ENCODE results near the gene NPAS3. TPM values are rescaled to one million over a fixed set of nuclear protein-coding genes. Genes with fewer than 3 reads are reported as not detected.

NPAS3 gene
- total and polyA plus RNA-seq, 2 of the 13 experiments (the other 11 are each of a cell fraction or from before 2014, with no cell fraction given) = not detected

DNA sequence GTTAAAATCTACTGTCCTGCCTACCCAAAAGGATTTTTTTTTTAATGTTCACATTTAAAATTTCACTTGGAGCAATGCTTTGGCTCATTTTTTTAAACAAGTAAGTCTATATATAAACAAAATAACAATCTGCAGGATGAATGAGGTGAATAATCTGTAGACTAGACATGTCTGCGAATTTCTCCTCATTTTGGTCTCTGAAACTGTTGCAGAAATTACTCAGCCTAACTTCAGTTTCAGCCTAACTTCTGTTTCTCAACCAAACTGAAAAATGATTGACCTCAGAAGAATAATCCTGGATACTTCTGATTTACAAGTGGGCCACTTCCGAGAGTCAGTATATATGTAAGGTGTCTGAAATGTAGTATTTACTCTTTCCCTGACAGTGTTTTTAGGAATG, 39.8 kb upstream of the NPAS3 start:
- no peak overlapping the region for H2AFZ ChIP-seq (ENCODE audit: low read length)
- POLR2A ChIA-PET = no interaction called here
- no TSS peak for BruUV-seq (replicated peaks)
- intact Hi-C loops (cut with micrococcal nuclease; ENCODE audit: unreplicated experiment) (no loop called here), in situ Hi-C loops (cut with HindIII; ENCODE audit: extremely low pct_ligation_motif_present, low pct_unique_long_range_greater_than_20kb) (no loop called here)
- no peaks in the 10 kb centered on the region for H3K9me3 ChIP-seq (ENCODE audit: low read length)
- peaks cover 7% of the 10 kb centered on the region for H3K4me1 ChIP-seq (ENCODE audit: insufficient read depth, low read length)
- TF ChIP-seq ZNF589 (CRISPR knock-in tag; conservative IDR thresholded peaks at IDR 0.05) = no peak
- no peak for TF ChIP-seq PHF21A (CRISPR knock-in tag; IDR thresholded peaks at IDR 0.05)
- TF ChIP-seq ZNF660 (CRISPR knock-in tag; IDR thresholded peaks at IDR 0.05; ENCODE audit: borderline replicate concordance, low read depth) = no peak
- no peak for TF ChIP-seq ZNF264 (CRISPR knock-in tag; IDR thresholded peaks at IDR 0.05)
- no peak for TF ChIP-seq ZNF451 (CRISPR knock-in tag; IDR thresholded peaks at IDR 0.05)
- TF ChIP-seq FIP1L1 (IDR thresholded peaks at IDR 0.05; ENCODE audit: borderline replicate concordance, insufficient read depth, low read depth, low read length) = no peak
- TF ChIP-seq GPBP1L1 (CRISPR knock-in tag; IDR thresholded peaks at IDR 0.05) = no peak
- no peak for TF ChIP-seq NR2F6 (IDR thresholded peaks at IDR 0.05)
- no peak for TF ChIP-seq NR2F6 (CRISPR knock-in tag; IDR thresholded peaks at IDR 0.05)
- no peak for TF ChIP-seq ZFP1 (CRISPR knock-in tag; IDR thresholded peaks at IDR 0.05)
- no peak for TF ChIP-seq ZNF296 (CRISPR knock-in tag; conservative IDR thresholded peaks at IDR 0.05)
- TF ChIP-seq KMT2B (CRISPR knock-in tag; IDR thresholded peaks at IDR 0.05) = no peak
- no peak for TF ChIP-seq ZHX1 (CRISPR knock-in tag; IDR thresholded peaks at IDR 0.05; ENCODE audit: low read depth)
- no peak for TF ChIP-seq SRY (CRISPR knock-in tag; IDR thresholded peaks at IDR 0.05)
- no peak for TF ChIP-seq HMG20A (CRISPR knock-in tag; IDR thresholded peaks at IDR 0.05; ENCODE audit: borderline replicate concordance)
- TF ChIP-seq KDM2A (CRISPR knock-in tag; IDR thresholded peaks at IDR 0.05; ENCODE audit: borderline replicate concordance, low read depth) = no peak
- no peak for TF ChIP-seq BRF2 (CRISPR knock-in tag; IDR thresholded peaks at IDR 0.05)
- no peak for TF ChIP-seq TOPORS (CRISPR knock-in tag; IDR thresholded peaks at IDR 0.05)
- no peak for TF ChIP-seq DBP (CRISPR knock-in tag; IDR thresholded peaks at IDR 0.05; ENCODE audit: not compliant biosample characterization)
- H4K20me1 ChIP-seq (ENCODE audit: insufficient read depth, low read length) = no peaks in the 10 kb centered on the region
- H3K4me2 ChIP-seq (ENCODE audit: low read depth, low read length) = no peak overlapping the region
- H3K4me3 ChIP-seq (replicated peaks in 1 of 3; ENCODE audit: insufficient read depth in 1 of 3, low read depth in 2 of 3, low read length in 3 of 3) = no peak overlapping the region
- H3K79me2 ChIP-seq (ENCODE audit: insufficient read depth, low read length) = no peaks in the 10 kb centered on the region
- H3K27me3 ChIP-seq (ENCODE audit: control insufficient read depth in 1 of 2, insufficient read depth in 2 of 2, low read length in 2 of 2) = peaks cover 0 to 18% of the 10 kb centered on the region in 2 experiments; a peak in 2 of 5 replicates
- H3K27ac ChIP-seq (ENCODE audit: extremely low read length, insufficient read depth, low read length) = no peak overlapping the region
- DNase-seq (ENCODE audit: low spot score) = no peak
- H3K9ac ChIP-seq (ENCODE audit: insufficient read depth, low read depth, low read length) = no peak overlapping the region
- H3K36me3 ChIP-seq (replicated peaks in 1 of 2; ENCODE audit: control insufficient read depth in 1 of 2, insufficient read depth in 2 of 2, low read length in 2 of 2) = no peaks in the 10 kb centered on the region
- 3% methylated on average over 2 of the region's 2 CpGs for WGBS (ENCODE audit: low lambda C conversion rate)
- CTCF ChIA-PET (ENCODE audit: low intra/inter-chr PET ratio, low total read pairs) = no interaction called here
- no peak for FAIRE-seq
- ATAC-seq = no peak

All from HepG2 (cell line).